ENCODE data around the gene CACNA1S. TPM values are rescaled to one million over a fixed set of nuclear protein-coding genes. Genes with fewer than 3 reads are reported as not detected.

The CACNA1S gene
- total RNA-seq, 2 experiments from 2014 or later, result not detected

DNA sequence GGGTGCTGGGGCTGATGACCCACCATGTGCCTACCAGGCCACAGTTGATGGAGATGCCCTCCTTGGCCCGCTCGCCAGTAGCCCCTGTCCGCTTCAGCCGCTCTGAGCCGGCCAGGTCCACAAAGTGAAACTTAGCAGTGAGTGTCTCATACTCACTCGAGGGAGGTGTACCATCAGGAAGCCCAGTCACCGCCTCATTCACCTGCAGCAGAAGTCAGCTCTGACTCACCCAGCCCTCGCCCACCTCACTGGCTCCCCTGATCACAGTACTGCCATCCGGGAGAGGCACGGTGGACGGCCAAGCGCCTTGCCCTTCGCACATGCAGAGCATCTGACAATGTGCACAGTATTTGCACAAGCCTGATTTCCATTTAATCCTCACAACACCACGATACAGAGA is 107.5 kb downstream of the CACNA1S start:
- POLR2A ChIA-PET, result no interaction called here
- H3K27me3 ChIP-seq (ENCODE audit: control insufficient read depth in 1 of 2, insufficient read depth in 2 of 2, low read length in 2 of 2), result no peaks in the 10 kb centered on the region
- H3K9me3 Mint-ChIP-seq, result no peaks in the 10 kb centered on the region
- TF ChIP-seq, protein P1, sequence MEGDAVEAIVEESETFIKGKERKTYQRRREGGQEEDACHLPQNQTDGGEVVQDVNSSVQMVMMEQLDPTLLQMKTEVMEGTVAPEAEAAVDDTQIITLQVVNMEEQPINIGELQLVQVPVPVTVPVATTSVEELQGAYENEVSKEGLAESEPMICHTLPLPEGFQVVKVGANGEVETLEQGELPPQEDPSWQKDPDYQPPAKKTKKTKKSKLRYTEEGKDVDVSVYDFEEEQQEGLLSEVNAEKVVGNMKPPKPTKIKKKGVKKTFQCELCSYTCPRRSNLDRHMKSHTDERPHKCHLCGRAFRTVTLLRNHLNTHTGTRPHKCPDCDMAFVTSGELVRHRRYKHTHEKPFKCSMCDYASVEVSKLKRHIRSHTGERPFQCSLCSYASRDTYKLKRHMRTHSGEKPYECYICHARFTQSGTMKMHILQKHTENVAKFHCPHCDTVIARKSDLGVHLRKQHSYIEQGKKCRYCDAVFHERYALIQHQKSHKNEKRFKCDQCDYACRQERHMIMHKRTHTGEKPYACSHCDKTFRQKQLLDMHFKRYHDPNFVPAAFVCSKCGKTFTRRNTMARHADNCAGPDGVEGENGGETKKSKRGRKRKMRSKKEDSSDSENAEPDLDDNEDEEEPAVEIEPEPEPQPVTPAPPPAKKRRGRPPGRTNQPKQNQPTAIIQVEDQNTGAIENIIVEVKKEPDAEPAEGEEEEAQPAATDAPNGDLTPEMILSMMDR (IDR thresholded peaks at IDR 0.05), result no peak
- no peak overlapping the region for H3K4me3 Mint-ChIP-seq
- H3K27me3 Mint-ChIP-seq, result no peaks in the 10 kb centered on the region
- peaks cover 11% of the 10 kb centered on the region for H3K4me1 Mint-ChIP-seq (ENCODE audit: low read depth)
- H3K27ac ChIP-seq (ENCODE audit: low read depth in 1 of 2, low read length in 2 of 2), result no peak overlapping the region
- H3K4me3 ChIP-seq (ENCODE audit: low read length), result no peak overlapping the region
- ATAC-seq (ENCODE audit: poor library complexity) (no peak), DNase-seq (no peak)
- peak overlapping the region; percentile 16 for H3K27ac Mint-ChIP-seq
- H3K9me3 ChIP-seq (ENCODE audit: control insufficient read depth in 1 of 2, insufficient read depth in 1 of 2, low read length in 2 of 2), result no peaks in the 10 kb centered on the region
- CTCF ChIA-PET, result interaction anchor here (0.9 kb wide), 1 partner anchor 15 kb away, joined by 4 read pairs; no protein-coding TSS in a partner anchor
- peaks cover 24% of the 10 kb centered on the region for H3K4me1 ChIP-seq (ENCODE audit: insufficient read depth, low read length)
- peaks cover 24% of the 10 kb centered on the region for H3K36me3 Mint-ChIP-seq (ENCODE audit: low read depth)
- intact Hi-C loops (cut with DNase I, micrococcal nuclease), result no loop called here
- peaks cover 81% of the 10 kb centered on the region for H3K36me3 ChIP-seq (ENCODE audit: insufficient read depth, low read length)

GRCh38 chr1:201004154-201004553 is 108.1 kb downstream of the CACNA1S start:
- no peaks in the 10 kb centered on the region for H3K9me3 Mint-ChIP-seq
- TF ChIP-seq, protein P1 (IDR thresholded peaks at IDR 0.05), result no peak
- ChIA-PET CTCF (no interaction called here), POLR2A (interaction anchor here (1.0 kb wide), 1 partner anchor 11 kb away, joined by 3 read pairs; no protein-coding TSS in a partner anchor)
- H3K9me3 ChIP-seq (ENCODE audit: control insufficient read depth in 1 of 2, insufficient read depth in 1 of 2, low read length in 2 of 2), result no peaks in the 10 kb centered on the region
- no peak for DNase-seq
- H3K36me3 Mint-ChIP-seq (ENCODE audit: low read depth), result peaks cover 24% of the 10 kb centered on the region
- H3K27me3 ChIP-seq (ENCODE audit: control insufficient read depth in 1 of 2, insufficient read depth in 2 of 2, low read length in 2 of 2), result no peaks in the 10 kb centered on the region
- H3K27ac ChIP-seq (ENCODE audit: low read depth in 1 of 2, low read length in 2 of 2), result no peak overlapping the region
- intact Hi-C loops (cut with DNase I, micrococcal nuclease), result no loop called here
- H3K4me3 Mint-ChIP-seq, result no peak overlapping the region
- no peaks in the 10 kb centered on the region for H3K27me3 Mint-ChIP-seq
- peaks cover 20% of the 10 kb centered on the region for H3K4me1 ChIP-seq (ENCODE audit: insufficient read depth, low read length)
- H3K27ac Mint-ChIP-seq, result no peak overlapping the region
- no peak overlapping the region for H3K4me3 ChIP-seq (ENCODE audit: low read length)
- peaks cover 84% of the 10 kb centered on the region for H3K36me3 ChIP-seq (ENCODE audit: insufficient read depth, low read length)
- peaks cover 5% of the 10 kb centered on the region for H3K4me1 Mint-ChIP-seq (ENCODE audit: low read depth)
- no peak for ATAC-seq (ENCODE audit: poor library complexity)

GRCh38 chr1:201002510-201002909 is 109.7 kb downstream of the CACNA1S start:
- ChIA-PET CTCF (no interaction called here), POLR2A (no interaction called here)
- Mint-ChIP-seq H3K4me1 (ENCODE audit: low read depth) (no peaks in the 10 kb centered on the region), H3K36me3 (ENCODE audit: low read depth) (peaks cover 32% of the 10 kb centered on the region), H3K27me3 (no peaks in the 10 kb centered on the region), H3K27ac (peak overlapping the region; percentile 58), H3K9me3 (no peaks in the 10 kb centered on the region), H3K4me3 (no peak overlapping the region)
- Histone ChIP-seq H3K36me3 (ENCODE audit: insufficient read depth, low read length) (peaks cover 85% of the 10 kb centered on the region), H3K27ac (ENCODE audit: low read depth in 1 of 2, low read length in 2 of 2) (no peak overlapping the region), H3K9me3 (ENCODE audit: control insufficient read depth in 1 of 2, insufficient read depth in 1 of 2, low read length in 2 of 2) (no peaks in the 10 kb centered on the region), H3K4me1 (ENCODE audit: insufficient read depth, low read length) (peaks cover 4% of the 10 kb centered on the region), H3K4me3 (ENCODE audit: low read length) (no peak overlapping the region), H3K27me3 (ENCODE audit: control insufficient read depth in 1 of 2, insufficient read depth in 2 of 2, low read length in 2 of 2) (no peaks in the 10 kb centered on the region)
- ATAC-seq (ENCODE audit: poor library complexity) (no peak), DNase-seq (no peak)
- intact Hi-C loops (cut with DNase I, micrococcal nuclease), result no loop called here
- TF ChIP-seq, protein P1 (IDR thresholded peaks at IDR 0.05), result no peak
